ENCODE data around the gene ATP1B2. TPM values are rescaled to one million over a fixed set of nuclear protein-coding genes. Genes with fewer than 3 reads are reported as not detected.

The ATP1B2 gene
- total RNA-seq, 4 donors from 2014 or later = 3.2 to 20.7 (median 8.0) TPM

GRCh38 chr17:7629939-7630571 is 20.7 kb upstream of the ATP1B2 start, which contains the start of gene SHBG:
TSS of gene SHBG (plus strand) at chr17:7630135. CDS start at chr17:7630173, 38 bp downstream.
- DNase-seq = no peak
- no peaks in the 10 kb centered on the region for H3K27me3 ChIP-seq
- no peaks in the 10 kb centered on the region for H3K36me3 ChIP-seq
- H3K4me1 ChIP-seq = no peaks in the 10 kb centered on the region
- no peak within 1 kb of the TSS for H3K4me3 ChIP-seq
- no peak for TF ChIP-seq POLR2A (IDR thresholded peaks at IDR 0.05)
- no peak for TF ChIP-seq CTCF (IDR thresholded peaks at IDR 0.05)
- H3K9me3 ChIP-seq = no peaks in the 10 kb centered on the region
- H3K27ac ChIP-seq = no peak within 1 kb of the TSS
- intact Hi-C loops (cut with DNase I; ENCODE audit: low total_unique reads) = loop anchor here (5.0 kb wide), 1 partner anchor 57 kb away; the partner anchor contains the start of genes TP53 and WRAP53

GRCh38 chr17:7631398-7632380 is 19.0 kb upstream of the ATP1B2 start:
- intact Hi-C loops (cut with DNase I; ENCODE audit: low total_unique reads) = no loop called here

GRCh38 chr17:7632492-7632894 is 18.2 kb upstream of the ATP1B2 start:
- no peak overlapping the region for H3K4me3 ChIP-seq
- TF ChIP-seq CTCF (IDR thresholded peaks at IDR 0.05) (peak in 2 of 4 experiments; percentile 14 to 22), POLR2A (IDR thresholded peaks at IDR 0.05) (no peak)
- H3K27ac ChIP-seq = no peak overlapping the region
- intact Hi-C loops (cut with DNase I; ENCODE audit: low total_unique reads) = no loop called here
- no peaks in the 10 kb centered on the region for H3K36me3 ChIP-seq
- DNase-seq = no peak
- no peaks in the 10 kb centered on the region for H3K27me3 ChIP-seq
- no peaks in the 10 kb centered on the region for H3K9me3 ChIP-seq
- no peaks in the 10 kb centered on the region for H3K4me1 ChIP-seq

More at GRCh38 chr17:7631398-7632380, 19.0 kb upstream of the ATP1B2 start:
- Histone ChIP-seq H3K27me3 (no peaks in the 10 kb centered on the region), H3K36me3 (no peaks in the 10 kb centered on the region), H3K27ac (no peak overlapping the region), H3K9me3 (no peaks in the 10 kb centered on the region), H3K4me1 (no peaks in the 10 kb centered on the region), H3K4me3 (no peak overlapping the region)
- DNase-seq = no peak
- no peak for TF ChIP-seq CTCF (IDR thresholded peaks at IDR 0.05)
- TF ChIP-seq POLR2A (IDR thresholded peaks at IDR 0.05) = no peak

- Histone ChIP-seq H3K4me3 (no peak overlapping the region), H3K27ac (no peak overlapping the region), H3K9me3 (no peaks in the 10 kb centered on the region), H3K27me3 (no peaks in the 10 kb centered on the region), H3K36me3 (no peaks in the 10 kb centered on the region), H3K4me1 (no peaks in the 10 kb centered on the region)
- intact Hi-C loops (cut with DNase I; ENCODE audit: low total_unique reads) = no loop called here
- no peak for DNase-seq
- TF ChIP-seq POLR2A (IDR thresholded peaks at IDR 0.05) (no peak), CTCF (IDR thresholded peaks at IDR 0.05) (no peak)
Observed at GRCh38 chr17:7633093-7633492, 17.6 kb upstream of the ATP1B2 start.

- TF ChIP-seq CTCF (IDR thresholded peaks at IDR 0.05) (peak; percentile 17 to 59 (median 34)), POLR2A (IDR thresholded peaks at IDR 0.05) (no peak)
- no peak overlapping the region for H3K27ac ChIP-seq
- intact Hi-C loops (cut with DNase I; ENCODE audit: low total_unique reads) = no loop called here
- H3K4me1 ChIP-seq = no peaks in the 10 kb centered on the region
- peak in 1 of 2 donors; percentile 44 for DNase-seq
- no peaks in the 10 kb centered on the region for H3K9me3 ChIP-seq
- H3K27me3 ChIP-seq = no peaks in the 10 kb centered on the region
- H3K4me3 ChIP-seq = no peak overlapping the region
- no peaks in the 10 kb centered on the region for H3K36me3 ChIP-seq
Observed at GRCh38 chr17:7634384-7634783, 16.3 kb upstream of the ATP1B2 start.

Measured in uterus (tissue), 4 donors.